Brain pericyte (primary cell): ENCODE results near the gene YPEL1.

ENCODE experiments used
- DNase-seq: peaks from one replicate; pipeline ENCODE4 v3.0.0-alpha.2; 2012; ENCODE audit warnings: low read depth, low spot score

YPEL1 gene

DNA sequence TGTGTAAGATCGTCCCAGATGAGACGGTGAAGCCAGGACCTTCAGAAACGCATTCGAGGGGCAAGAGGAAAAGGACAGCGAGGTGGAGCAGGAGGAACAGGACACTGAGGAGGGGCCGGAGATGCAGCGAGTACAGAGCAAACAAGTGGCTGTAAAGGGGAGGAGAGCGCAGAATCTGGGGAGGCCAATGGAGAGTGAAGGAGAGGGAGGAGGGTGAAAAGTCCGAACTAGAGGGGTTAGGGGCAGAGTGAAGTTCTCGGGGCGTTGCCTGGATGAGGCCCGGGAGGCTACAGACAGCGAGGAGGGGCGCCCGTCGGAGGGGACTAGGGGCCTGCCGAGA lies 78.6 kb downstream of the YPEL1 start:
- no peak for DNase-seq

DNA sequence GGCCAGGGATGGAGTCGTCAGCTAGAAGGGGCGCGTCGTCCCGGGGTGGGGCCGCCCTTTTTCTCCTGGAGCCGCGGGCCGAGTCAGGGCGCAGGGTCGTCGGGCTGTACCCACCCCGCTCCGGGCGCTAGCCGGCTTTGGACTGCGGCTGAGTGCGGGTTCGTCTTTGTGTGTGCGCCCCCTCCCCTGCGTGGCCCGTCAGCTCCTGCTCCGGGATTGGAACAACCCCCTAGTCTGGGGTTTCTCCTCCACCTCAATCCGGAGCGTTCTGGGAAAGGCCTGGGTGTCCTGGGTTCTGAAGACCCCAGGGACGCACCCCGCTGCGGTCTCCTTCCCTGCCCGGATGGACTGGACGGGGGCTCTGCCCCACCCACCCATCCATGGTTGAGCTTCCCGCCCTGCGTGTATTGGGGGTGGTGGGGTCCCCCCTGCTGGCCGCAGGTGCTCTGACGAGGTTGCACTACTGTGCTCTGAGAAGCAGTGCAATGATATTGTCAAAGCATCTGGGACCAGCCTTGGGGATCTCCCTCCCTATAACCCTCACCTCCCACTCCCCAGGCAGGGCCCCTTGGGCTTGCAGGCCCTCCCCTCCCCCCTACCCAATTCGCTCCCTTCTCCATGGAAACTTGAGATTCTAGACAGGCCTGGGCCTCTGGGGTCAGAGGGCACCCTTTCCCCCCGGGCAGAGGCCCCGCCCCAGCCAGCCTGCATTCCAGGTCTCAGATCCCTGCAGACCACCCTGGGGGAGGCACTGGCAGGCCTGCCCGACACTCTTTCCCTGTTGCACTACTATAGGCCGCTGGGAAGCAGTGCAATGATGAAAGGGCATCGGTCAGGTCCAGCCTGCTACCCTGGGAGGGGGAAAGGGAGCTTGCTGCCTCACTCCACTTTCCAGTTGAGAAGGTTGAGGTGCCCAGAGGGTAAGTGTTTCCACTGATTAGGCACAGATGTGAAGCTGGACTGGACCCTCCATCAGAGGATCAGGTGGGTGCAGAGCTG lies 82.7 kb downstream of the YPEL1 start:
- DNase-seq, result no peak

DNA sequence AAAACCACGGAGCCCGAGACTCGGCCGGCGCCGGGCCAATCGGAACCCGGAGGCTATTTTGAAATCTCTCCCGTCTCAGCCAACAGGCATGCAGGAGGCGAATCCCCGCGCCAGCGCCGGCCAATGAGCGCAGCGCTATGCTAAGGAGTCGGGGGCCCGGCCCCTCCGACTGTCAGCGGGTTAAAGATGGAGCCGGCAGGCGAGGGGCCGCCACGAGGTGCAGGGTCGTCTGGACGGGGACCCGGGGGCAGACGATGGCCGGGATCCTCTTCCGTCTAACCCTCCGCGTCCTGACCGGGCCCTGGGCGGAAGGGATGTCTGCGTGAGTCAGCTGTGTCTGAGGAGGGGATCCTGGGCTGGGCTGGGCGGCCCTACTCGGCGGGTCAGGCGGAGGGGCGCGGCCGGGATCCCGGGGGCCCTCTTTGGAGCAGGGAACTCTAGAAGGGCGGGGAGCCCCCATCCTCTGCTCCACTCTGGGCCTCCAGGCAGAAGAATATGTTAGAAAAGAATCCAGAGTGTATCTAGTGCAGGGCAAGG lies 83.5 kb downstream of the YPEL1 start:
- DNase-seq, result no peak

- DNase-seq, result no peak
Observed at GRCh38 chr22:21651521-21652009, 84.0 kb downstream of the YPEL1 start.

- no peak for DNase-seq
Observed at GRCh38 chr22:21650823-21651520, 84.6 kb downstream of the YPEL1 start.

GRCh38 chr22:21650280-21650679 lies 85.3 kb downstream of the YPEL1 start:
- no peak for DNase-seq
